Measurements from ENCODE around the gene CAMKMT. TPM values are rescaled to one million over a fixed set of nuclear protein-coding genes. Genes with fewer than 3 reads are reported as not detected.

CAMKMT gene
- total RNA-seq, 2 experiments from 2014 or later, result 25.7 to 27.4 TPM

DNA sequence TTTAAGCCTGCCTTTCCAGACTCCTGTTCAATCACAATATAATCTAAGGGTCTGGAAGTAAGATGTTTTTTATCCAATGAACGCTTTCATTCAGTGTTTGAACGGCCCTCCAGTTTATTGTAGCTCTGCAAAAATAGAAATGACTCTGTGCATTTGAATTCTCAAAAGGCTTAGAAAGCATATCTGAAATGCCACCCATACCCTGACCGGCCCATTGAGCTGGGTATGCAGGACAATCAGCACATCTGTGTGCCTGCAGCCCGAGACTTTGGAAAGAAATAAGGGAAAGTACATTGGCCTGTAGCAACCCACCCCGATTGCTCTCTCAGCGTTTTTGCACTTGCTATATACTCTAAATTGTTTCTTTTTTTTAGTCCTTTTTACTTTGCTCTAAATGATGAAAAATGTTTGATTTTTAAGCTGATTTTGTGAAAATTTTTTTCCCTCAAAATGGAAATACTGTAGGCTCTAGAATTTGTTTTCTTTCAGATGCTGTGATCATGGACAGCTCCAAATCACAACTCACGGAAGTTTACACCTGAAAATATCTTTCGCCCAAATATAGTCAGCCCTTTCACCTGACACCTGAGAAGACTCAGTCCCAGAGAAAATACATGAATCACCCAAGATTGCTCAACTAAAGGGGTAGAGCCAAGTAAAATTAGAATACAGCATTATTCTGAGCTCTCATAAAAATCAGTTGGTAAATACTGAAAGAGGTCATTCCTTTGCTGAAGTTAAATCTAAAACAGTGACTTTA, 385.3 kb downstream of the CAMKMT start:
- H3K4me2 ChIP-seq (ENCODE audit: low read length), result no peak overlapping the region
- H3K79me2 ChIP-seq (ENCODE audit: insufficient read depth, low read depth, low read length), result no peaks in the 10 kb centered on the region
- H3K9me3 ChIP-seq (ENCODE audit: low read length), result no peaks in the 10 kb centered on the region
- intact Hi-C loops (cut with micrococcal nuclease; ENCODE audit: unreplicated experiment), result no loop called here
- no peak overlapping the region for H3K27ac ChIP-seq (ENCODE audit: low read depth, low read length, poor library complexity, severe bottlenecking)
- DNase-seq (ENCODE audit: low spot score), result no peak
- no peaks in the 10 kb centered on the region for H4K20me1 ChIP-seq (ENCODE audit: insufficient read depth, low read length)
- no peak overlapping the region for H3K4me3 ChIP-seq (ENCODE audit: low read depth, low read length, poor library complexity, severe bottlenecking)
- ChIA-PET POLR2A (interaction anchor here (1.0 to 1.7 kb wide), 2 partner anchors 10 to 24 kb away, joined by 3 to 7 read pairs; no protein-coding TSS in a partner anchor), CTCF (ENCODE audit: unreplicated experiment) (no interaction called here)
- no peaks in the 10 kb centered on the region for H3K36me3 ChIP-seq (ENCODE audit: insufficient read depth, low read length)
- BruUV-seq (replicated peaks), result no TSS peak
- no peaks in the 10 kb centered on the region for H3K9me2 ChIP-seq (ENCODE audit: insufficient read depth, low read length)
- H2AFZ ChIP-seq (ENCODE audit: low read length), result no peak overlapping the region
- TF ChIP-seq CTCF (conservative IDR thresholded peaks at IDR 0.05; ENCODE audit: low read length), result no peak
- no peak for TF ChIP-seq EZH2phosphoT487 (IDR thresholded peaks at IDR 0.05; ENCODE audit: borderline replicate concordance, low read depth, low read length)
- H3K4me1 ChIP-seq (ENCODE audit: insufficient read depth, low read length, poor library complexity, severe bottlenecking), result no peaks in the 10 kb centered on the region

- no peak overlapping the region for H3K4me3 ChIP-seq (ENCODE audit: low read depth, low read length, poor library complexity, severe bottlenecking)
Measured at GRCh38 chr2:44747794-44748193, 386.0 kb downstream of the CAMKMT start.

More at GRCh38 chr2:44747794-44748193, 386.0 kb downstream of the CAMKMT start:
- DNase-seq (ENCODE audit: low spot score), result no peak
- Histone ChIP-seq H3K27ac (ENCODE audit: low read depth, low read length, poor library complexity, severe bottlenecking) (no peak overlapping the region), H3K36me3 (ENCODE audit: insufficient read depth, low read length) (no peaks in the 10 kb centered on the region), H4K20me1 (ENCODE audit: insufficient read depth, low read length) (no peaks in the 10 kb centered on the region), H3K4me2 (ENCODE audit: low read length) (no peak overlapping the region), H3K9me3 (ENCODE audit: low read length) (no peaks in the 10 kb centered on the region), H3K79me2 (ENCODE audit: insufficient read depth, low read depth, low read length) (no peaks in the 10 kb centered on the region), H3K4me1 (ENCODE audit: insufficient read depth, low read length, poor library complexity, severe bottlenecking) (no peaks in the 10 kb centered on the region), H3K9me2 (ENCODE audit: insufficient read depth, low read length) (no peaks in the 10 kb centered on the region), H2AFZ (ENCODE audit: low read length) (no peak overlapping the region)
- no peak for TF ChIP-seq CTCF (conservative IDR thresholded peaks at IDR 0.05; ENCODE audit: low read length)
- no peak for TF ChIP-seq EZH2phosphoT487 (IDR thresholded peaks at IDR 0.05; ENCODE audit: borderline replicate concordance, low read depth, low read length)
- POLR2A ChIA-PET, result interaction anchor here (0.7 to 1.0 kb wide), 2 partner anchors 17 to 353 kb away, joined by 3 read pairs; no protein-coding TSS in a partner anchor
- CTCF ChIA-PET (ENCODE audit: unreplicated experiment), result no interaction called here
- BruUV-seq (replicated peaks), result no TSS peak
- intact Hi-C loops (cut with micrococcal nuclease; ENCODE audit: unreplicated experiment), result no loop called here
